WTC11 (cell line): ENCODE results near the gene SLC13A2. TPM values are rescaled to one million over a fixed set of nuclear protein-coding genes. Genes with fewer than 3 reads are reported as not detected.

Experiments
- ATAC-seq: fragments of 200-7000 bp; cut with Tn5 transposase; 2 replicates; pipeline ENCODE4 v1.10.0; 2021; ENCODE audit warnings: mild to moderate bottlenecking, moderate library complexity
- CTCF ChIA-PET: fragments of 300-600 bp; sonication (Branson Sonifier 250); formaldehyde crosslinking; loops from one replicate; lab custom pipeline; 2021; ENCODE audit warnings: antibody characterized with exemption; lab: Charles Lee
- POLR2A ChIA-PET: fragments of 350-600 bp; sonication (Branson Sonifier 250); formaldehyde crosslinking; loops from one replicate; lab custom pipeline; 2021; ENCODE audit warnings: antibody characterized with exemption; lab: Charles Lee
- DNase-seq: peaks from one replicate; pipeline ENCODE4 v3.0.0; 2021; ENCODE audit warnings: low spot score
- H3K27ac Mint-ChIP-seq: 2 replicates; pipeline ENCODE4 v1.8.0; 2021; ENCODE audit warnings: mixed read lengths
- H3K27me3 Mint-ChIP-seq: 2 replicates; pipeline ENCODE4 v1.8.0; 2021; ENCODE audit warnings: low read depth, mild to moderate bottlenecking, moderate library complexity, mixed read lengths
- H3K36me3 Mint-ChIP-seq: 2 replicates; pipeline ENCODE4 v1.8.0; 2021; ENCODE audit warnings: mixed read lengths
- H3K4me1 Mint-ChIP-seq: 2 replicates; pipeline ENCODE4 v1.8.0; 2022; ENCODE audit warnings: mixed read lengths
- H3K4me3 Mint-ChIP-seq: 2 replicates; pipeline ENCODE4 v1.8.0; 2021; ENCODE audit warnings: mild to moderate bottlenecking, moderate library complexity, mixed read lengths
- H3K9me3 Mint-ChIP-seq: 2 replicates; pipeline ENCODE4 v1.8.0; 2021; ENCODE audit warnings: mixed read lengths
- ATF1 ChIP-seq: sonication (generic); formaldehyde crosslinking; IDR thresholded peaks from 2 replicates; pipeline ENCODE4 v1.8.1; 2023; ENCODE audit warnings: mild to moderate bottlenecking, moderate library complexity, missing genetic modification reagents
- EMX1 ChIP-seq: fragments of 250-450 bp; sonication (Bioruptor Pico); IDR thresholded peaks from 2 replicates; pipeline ENCODE4 v1.8.0; 2021; ENCODE audit warnings: mild to moderate bottlenecking
- FOXJ3 ChIP-seq: sonication (generic); formaldehyde crosslinking; IDR thresholded peaks from 2 replicates; pipeline ENCODE4 v1.9.0; 2021; ENCODE audit warnings: missing genetic modification reagents, mild to moderate bottlenecking, borderline replicate concordance
- JAZF1 ChIP-seq: fragments of 250-450 bp; sonication (Bioruptor Pico); IDR thresholded peaks from 2 replicates; pipeline ENCODE4 v1.9.0; 2021; ENCODE audit warnings: moderate library complexity, mild to moderate bottlenecking, inconsistent platforms
- JUN ChIP-seq: sonication (generic); formaldehyde crosslinking; IDR thresholded peaks from 2 replicates; pipeline ENCODE4 v1.8.0; 2023; ENCODE audit warnings: mild to moderate bottlenecking, missing genetic modification reagents
- NR1H2 ChIP-seq: sonication (generic); formaldehyde crosslinking; IDR thresholded peaks from 2 replicates; pipeline ENCODE4 v1.9.0; 2021; ENCODE audit warnings: mild to moderate bottlenecking, moderate library complexity, missing genetic modification reagents
- OVOL2 ChIP-seq: fragments of 250-450 bp; sonication (Bioruptor Pico); IDR thresholded peaks from 2 replicates; pipeline ENCODE4 v1.9.0; 2021; ENCODE audit warnings: mild to moderate bottlenecking, borderline replicate concordance
- SMAD3 ChIP-seq: sonication (generic); formaldehyde crosslinking; IDR thresholded peaks from 2 replicates; pipeline ENCODE4 v1.8.0; 2022; ENCODE audit warnings: missing genetic modification reagents, mild to moderate bottlenecking, borderline replicate concordance
- ZNF219 ChIP-seq: sonication (generic); formaldehyde crosslinking; IDR thresholded peaks from 2 replicates; pipeline ENCODE4 v1.8.0; 2023; ENCODE audit warnings: missing genetic modification reagents, mild to moderate bottlenecking, borderline replicate concordance
- ZNF396 ChIP-seq: fragments of 250-450 bp; sonication (Bioruptor Pico); IDR thresholded peaks from 2 replicates; pipeline ENCODE4 v1.8.0; 2021; ENCODE audit warnings: mild to moderate bottlenecking, moderate library complexity, borderline replicate concordance
- ZNF671 ChIP-seq: fragments of 250-450 bp; sonication (Bioruptor Pico); IDR thresholded peaks from 2 replicates; pipeline ENCODE4 v1.8.0; 2021; ENCODE audit warnings: mild to moderate bottlenecking
- total RNA-seq: library from RNA; stranded (reverse); gene quantifications from 3 replicates; pipeline ENCODE4 v1.2.3, GENCODE V29; 2021
- TF ChIP-seq, protein P1 (sequence below): sonication (generic); formaldehyde crosslinking; IDR thresholded peaks from 2 replicates; pipeline ENCODE4 v1.8.0; 2022; ENCODE audit warnings: mild to moderate bottlenecking, missing genetic modification reagents
- TF ChIP-seq, protein P2 (sequence below): sonication (generic); formaldehyde crosslinking; IDR thresholded peaks from 2 replicates; pipeline ENCODE4 v1.8.0; 2022; ENCODE audit warnings: mild to moderate bottlenecking, missing genetic modification reagents
- TF ChIP-seq, protein P3 (sequence below): sonication (generic); formaldehyde crosslinking; IDR thresholded peaks from 2 replicates; pipeline ENCODE4 v1.8.1; 2022; ENCODE audit warnings: mild to moderate bottlenecking, missing genetic modification reagents, moderate library complexity, borderline replicate concordance
- TF ChIP-seq, protein P4 (sequence below): sonication (generic); formaldehyde crosslinking; IDR thresholded peaks from 2 replicates; pipeline ENCODE4 v1.8.1; 2022; ENCODE audit warnings: low read depth, missing genetic modification reagents, borderline replicate concordance
- TF ChIP-seq, protein P5 (sequence below): sonication (generic); formaldehyde crosslinking; IDR thresholded peaks from 2 replicates; pipeline ENCODE4 v1.8.1; 2022; ENCODE audit warnings: missing genetic modification reagents, borderline replicate concordance
- TF ChIP-seq, protein P6 (sequence below): fragments of 250-450 bp; sonication (Bioruptor Pico); IDR thresholded peaks from 2 replicates; pipeline ENCODE4 v1.9.0; 2021; ENCODE audit warnings: mild to moderate bottlenecking

The SLC13A2 gene
- total RNA-seq, 1 experiment from 2014 or later: not detected

DNA sequence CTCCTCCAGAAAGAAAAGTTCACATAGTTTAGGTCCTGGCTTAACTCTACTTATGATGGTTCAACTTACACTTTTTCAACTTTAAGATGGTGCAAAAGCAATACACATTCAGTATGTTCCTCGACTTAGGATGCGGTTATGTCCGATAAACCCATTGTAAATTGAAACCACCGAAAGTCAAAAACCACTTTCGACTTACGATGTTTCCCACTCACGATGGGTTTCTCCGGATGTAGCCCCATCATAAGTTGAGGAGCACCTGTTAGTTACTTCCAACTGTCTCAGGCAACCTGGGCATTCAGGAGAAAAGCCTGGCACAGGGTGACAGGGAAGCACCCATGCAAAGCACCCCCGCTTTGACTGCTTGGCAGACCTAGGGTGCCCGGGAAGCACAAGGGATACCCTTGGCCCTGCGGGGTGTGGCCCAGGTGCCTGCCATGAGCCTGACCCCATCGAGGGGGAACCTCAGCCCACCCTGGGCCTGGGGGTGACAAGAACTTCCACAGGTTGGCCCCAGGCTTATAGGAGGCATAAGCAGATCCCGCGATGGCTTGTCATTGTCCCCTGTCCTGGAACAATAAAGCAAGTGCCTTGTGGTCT lies 65.0 kb downstream of the SLC13A2 start:
- no peak overlapping the region for H3K4me3 Mint-ChIP-seq
- H3K4me1 Mint-ChIP-seq: no peaks in the 10 kb centered on the region
- H3K9me3 Mint-ChIP-seq: no peaks in the 10 kb centered on the region
- ATAC-seq: no peak
- TF ChIP-seq, protein P1, sequence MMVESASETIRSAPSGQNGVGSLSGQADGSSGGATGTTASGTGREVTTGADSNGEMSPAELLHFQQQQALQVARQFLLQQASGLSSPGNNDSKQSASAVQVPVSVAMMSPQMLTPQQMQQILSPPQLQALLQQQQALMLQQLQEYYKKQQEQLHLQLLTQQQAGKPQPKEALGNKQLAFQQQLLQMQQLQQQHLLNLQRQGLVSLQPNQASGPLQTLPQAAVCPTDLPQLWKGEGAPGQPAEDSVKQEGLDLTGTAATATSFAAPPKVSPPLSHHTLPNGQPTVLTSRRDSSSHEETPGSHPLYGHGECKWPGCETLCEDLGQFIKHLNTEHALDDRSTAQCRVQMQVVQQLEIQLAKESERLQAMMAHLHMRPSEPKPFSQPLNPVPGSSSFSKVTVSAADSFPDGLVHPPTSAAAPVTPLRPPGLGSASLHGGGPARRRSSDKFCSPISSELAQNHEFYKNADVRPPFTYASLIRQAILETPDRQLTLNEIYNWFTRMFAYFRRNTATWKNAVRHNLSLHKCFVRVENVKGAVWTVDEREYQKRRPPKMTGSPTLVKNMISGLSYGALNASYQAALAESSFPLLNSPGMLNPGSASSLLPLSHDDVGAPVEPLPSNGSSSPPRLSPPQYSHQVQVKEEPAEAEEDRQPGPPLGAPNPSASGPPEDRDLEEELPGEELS (CRISPR knock-in tag): no peak
- TF ChIP-seq, protein P2, sequence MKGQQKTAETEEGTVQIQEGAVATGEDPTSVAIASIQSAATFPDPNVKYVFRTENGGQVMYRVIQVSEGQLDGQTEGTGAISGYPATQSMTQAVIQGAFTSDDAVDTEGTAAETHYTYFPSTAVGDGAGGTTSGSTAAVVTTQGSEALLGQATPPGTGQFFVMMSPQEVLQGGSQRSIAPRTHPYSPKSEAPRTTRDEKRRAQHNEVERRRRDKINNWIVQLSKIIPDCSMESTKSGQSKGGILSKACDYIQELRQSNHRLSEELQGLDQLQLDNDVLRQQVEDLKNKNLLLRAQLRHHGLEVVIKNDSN (CRISPR knock-in tag): no peak
- TF ChIP-seq, protein P3, sequence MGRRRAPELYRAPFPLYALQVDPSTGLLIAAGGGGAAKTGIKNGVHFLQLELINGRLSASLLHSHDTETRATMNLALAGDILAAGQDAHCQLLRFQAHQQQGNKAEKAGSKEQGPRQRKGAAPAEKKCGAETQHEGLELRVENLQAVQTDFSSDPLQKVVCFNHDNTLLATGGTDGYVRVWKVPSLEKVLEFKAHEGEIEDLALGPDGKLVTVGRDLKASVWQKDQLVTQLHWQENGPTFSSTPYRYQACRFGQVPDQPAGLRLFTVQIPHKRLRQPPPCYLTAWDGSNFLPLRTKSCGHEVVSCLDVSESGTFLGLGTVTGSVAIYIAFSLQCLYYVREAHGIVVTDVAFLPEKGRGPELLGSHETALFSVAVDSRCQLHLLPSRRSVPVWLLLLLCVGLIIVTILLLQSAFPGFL: no peak
- TF ChIP-seq NR1H2 (CRISPR knock-in tag): no peak
- CTCF ChIA-PET: interaction anchor here (1.5 to 3.7 kb wide), 2 partner anchors 43 to 44 kb away, joined by 4 to 42 read pairs; no protein-coding TSS in a partner anchor
- no peaks in the 10 kb centered on the region for H3K36me3 Mint-ChIP-seq
- POLR2A ChIA-PET: interaction anchor here (0.7 kb wide), 1 partner anchor 188 kb away, joined by 3 read pairs; no protein-coding TSS in a partner anchor
- no peak for DNase-seq
- H3K27ac Mint-ChIP-seq: no peak overlapping the region
- no peaks in the 10 kb centered on the region for H3K27me3 Mint-ChIP-seq

DNA sequence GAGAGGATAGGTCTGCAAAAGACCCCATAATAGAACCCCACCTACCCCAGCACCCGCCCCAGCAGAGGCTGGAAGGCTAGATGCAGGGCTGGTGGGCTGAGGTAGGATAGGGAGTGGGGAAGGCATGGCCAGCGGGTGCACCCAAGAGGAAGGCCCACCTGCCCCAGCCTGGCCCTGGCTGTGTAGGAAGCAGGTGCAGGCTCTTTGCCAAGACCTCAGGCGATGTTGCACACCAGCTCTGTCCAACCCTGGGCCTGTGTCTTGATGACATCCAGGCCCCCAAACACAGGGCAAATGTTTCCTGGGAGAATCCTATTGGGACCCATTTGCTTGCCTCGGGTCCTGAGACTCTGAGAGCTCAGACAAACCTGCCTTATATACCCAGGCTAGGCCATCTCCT lies 66.8 kb downstream of the SLC13A2 start:
- H3K36me3 Mint-ChIP-seq: no peaks in the 10 kb centered on the region
- TF ChIP-seq, protein P4, sequence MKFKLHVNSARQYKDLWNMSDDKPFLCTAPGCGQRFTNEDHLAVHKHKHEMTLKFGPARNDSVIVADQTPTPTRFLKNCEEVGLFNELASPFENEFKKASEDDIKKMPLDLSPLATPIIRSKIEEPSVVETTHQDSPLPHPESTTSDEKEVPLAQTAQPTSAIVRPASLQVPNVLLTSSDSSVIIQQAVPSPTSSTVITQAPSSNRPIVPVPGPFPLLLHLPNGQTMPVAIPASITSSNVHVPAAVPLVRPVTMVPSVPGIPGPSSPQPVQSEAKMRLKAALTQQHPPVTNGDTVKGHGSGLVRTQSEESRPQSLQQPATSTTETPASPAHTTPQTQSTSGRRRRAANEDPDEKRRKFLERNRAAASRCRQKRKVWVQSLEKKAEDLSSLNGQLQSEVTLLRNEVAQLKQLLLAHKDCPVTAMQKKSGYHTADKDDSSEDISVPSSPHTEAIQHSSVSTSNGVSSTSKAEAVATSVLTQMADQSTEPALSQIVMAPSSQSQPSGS (CRISPR knock-in tag): no peak
- no peak for TF ChIP-seq ZNF671 (CRISPR knock-in tag)
- no peak for TF ChIP-seq ZNF219 (CRISPR knock-in tag)
- no peak for TF ChIP-seq ATF1
- H3K4me1 Mint-ChIP-seq: peaks cover 12% of the 10 kb centered on the region
- no peaks in the 10 kb centered on the region for H3K9me3 Mint-ChIP-seq
- POLR2A ChIA-PET: no interaction called here
- H3K4me3 Mint-ChIP-seq: no peak overlapping the region
- ATAC-seq: no peak
- H3K27me3 Mint-ChIP-seq: no peaks in the 10 kb centered on the region
- CTCF ChIA-PET: interaction anchor here (0.6 to 3.7 kb wide), 7 partner anchors 12 to 173 kb away, joined by 3 to 42 read pairs (median 5); partner anchors contain the start of gene UNC119
- DNase-seq: no peak
- H3K27ac Mint-ChIP-seq: no peak overlapping the region

DNA sequence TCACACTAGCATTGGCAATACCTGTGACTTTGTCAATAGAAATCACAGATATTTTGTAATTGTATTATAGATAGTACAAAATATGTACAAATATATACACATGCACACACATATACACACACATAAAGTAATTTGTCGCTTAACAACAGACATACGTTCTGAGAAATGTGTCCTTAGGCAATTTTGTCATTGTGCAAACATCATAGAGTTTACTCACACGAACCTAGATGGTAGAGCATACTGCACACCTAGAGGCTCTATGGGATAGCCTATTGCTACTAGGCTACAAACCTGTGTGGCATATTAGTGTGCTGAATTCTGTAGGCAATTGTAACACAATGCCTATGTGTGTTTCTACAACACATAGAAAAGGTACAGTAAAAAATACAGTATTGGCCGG lies 68.0 kb downstream of the SLC13A2 start:
- no peak overlapping the region for H3K27ac Mint-ChIP-seq
- H3K36me3 Mint-ChIP-seq: no peaks in the 10 kb centered on the region
- no peak overlapping the region for H3K4me3 Mint-ChIP-seq
- ChIA-PET CTCF (interaction anchor here (0.6 to 3.7 kb wide), 8 partner anchors 9 to 157 kb away, joined by 3 to 42 read pairs (median 4); no protein-coding TSS in a partner anchor), POLR2A (no interaction called here)
- H3K27me3 Mint-ChIP-seq: no peaks in the 10 kb centered on the region
- DNase-seq: no peak
- H3K4me1 Mint-ChIP-seq: peaks cover 16% of the 10 kb centered on the region
- ATAC-seq: no peak
- TF ChIP-seq SMAD3 (CRISPR knock-in tag) (no peak), ZNF396 (CRISPR knock-in tag) (no peak), JUN (no peak), JAZF1 (CRISPR knock-in tag) (no peak), EMX1 (CRISPR knock-in tag) (no peak), OVOL2 (CRISPR knock-in tag) (no peak), FOXJ3 (CRISPR knock-in tag) (no peak)
- TF ChIP-seq, protein P5, sequence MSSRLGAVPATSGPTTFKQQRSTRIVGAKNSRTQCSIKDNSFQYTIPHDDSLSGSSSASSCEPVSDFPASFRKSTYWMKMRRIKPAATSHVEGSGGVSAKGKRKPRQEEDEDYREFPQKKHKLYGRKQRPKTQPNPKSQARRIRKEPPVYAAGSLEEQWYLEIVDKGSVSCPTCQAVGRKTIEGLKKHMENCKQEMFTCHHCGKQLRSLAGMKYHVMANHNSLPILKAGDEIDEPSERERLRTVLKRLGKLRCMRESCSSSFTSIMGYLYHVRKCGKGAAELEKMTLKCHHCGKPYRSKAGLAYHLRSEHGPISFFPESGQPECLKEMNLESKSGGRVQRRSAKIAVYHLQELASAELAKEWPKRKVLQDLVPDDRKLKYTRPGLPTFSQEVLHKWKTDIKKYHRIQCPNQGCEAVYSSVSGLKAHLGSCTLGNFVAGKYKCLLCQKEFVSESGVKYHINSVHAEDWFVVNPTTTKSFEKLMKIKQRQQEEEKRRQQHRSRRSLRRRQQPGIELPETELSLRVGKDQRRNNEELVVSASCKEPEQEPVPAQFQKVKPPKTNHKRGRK (CRISPR knock-in tag): no peak
- TF ChIP-seq, protein P6, sequence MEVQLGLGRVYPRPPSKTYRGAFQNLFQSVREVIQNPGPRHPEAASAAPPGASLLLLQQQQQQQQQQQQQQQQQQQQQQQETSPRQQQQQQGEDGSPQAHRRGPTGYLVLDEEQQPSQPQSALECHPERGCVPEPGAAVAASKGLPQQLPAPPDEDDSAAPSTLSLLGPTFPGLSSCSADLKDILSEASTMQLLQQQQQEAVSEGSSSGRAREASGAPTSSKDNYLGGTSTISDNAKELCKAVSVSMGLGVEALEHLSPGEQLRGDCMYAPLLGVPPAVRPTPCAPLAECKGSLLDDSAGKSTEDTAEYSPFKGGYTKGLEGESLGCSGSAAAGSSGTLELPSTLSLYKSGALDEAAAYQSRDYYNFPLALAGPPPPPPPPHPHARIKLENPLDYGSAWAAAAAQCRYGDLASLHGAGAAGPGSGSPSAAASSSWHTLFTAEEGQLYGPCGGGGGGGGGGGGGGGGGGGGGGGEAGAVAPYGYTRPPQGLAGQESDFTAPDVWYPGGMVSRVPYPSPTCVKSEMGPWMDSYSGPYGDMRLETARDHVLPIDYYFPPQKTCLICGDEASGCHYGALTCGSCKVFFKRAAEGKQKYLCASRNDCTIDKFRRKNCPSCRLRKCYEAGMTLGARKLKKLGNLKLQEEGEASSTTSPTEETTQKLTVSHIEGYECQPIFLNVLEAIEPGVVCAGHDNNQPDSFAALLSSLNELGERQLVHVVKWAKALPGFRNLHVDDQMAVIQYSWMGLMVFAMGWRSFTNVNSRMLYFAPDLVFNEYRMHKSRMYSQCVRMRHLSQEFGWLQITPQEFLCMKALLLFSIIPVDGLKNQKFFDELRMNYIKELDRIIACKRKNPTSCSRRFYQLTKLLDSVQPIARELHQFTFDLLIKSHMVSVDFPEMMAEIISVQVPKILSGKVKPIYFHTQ (CRISPR knock-in tag): no peak
- H3K9me3 Mint-ChIP-seq: no peaks in the 10 kb centered on the region
